B cell (primary cell): Measurements from ENCODE around the gene PSMD2. TPM values are rescaled to one million over a fixed set of nuclear protein-coding genes. Genes with fewer than 3 reads are reported as not detected.

ENCODE experiments used
- ATAC-seq: fragments of 200-7000 bp; cut with Tn5 transposase; one replicate; pipeline ENCODE4 v1.10.0; 2021; ENCODE audit warnings: low read depth, mild to moderate bottlenecking, moderate number of reproducible peaks, moderate library complexity
- CTCF ChIA-PET: fragments of 350-600 bp; sonication (Branson Sonifier 250); formaldehyde crosslinking; loops from one replicate; lab custom pipeline; 2021; ENCODE audit warnings: antibody characterized with exemption, inconsistent platforms; lab: Charles Lee
- POLR2A ChIA-PET: fragments of 350-600 bp; sonication (Branson Sonifier 250); formaldehyde crosslinking; loops from one replicate; lab custom pipeline; 2021; ENCODE audit warnings: antibody characterized with exemption; lab: Charles Lee
- DNase-seq: peaks from one replicate; pipeline ENCODE4 v3.0.0; 2013
- H2AFZ ChIP-seq: 2 replicates; pipeline ENCODE4 v1.6.1; 2012; ENCODE audit warnings: mild to moderate bottlenecking, low read depth, low read length; ENCODE audit not compliant: insufficient read depth, poor library complexity, severe bottlenecking
- H3K27ac ChIP-seq, 2 donors: 1 replicate in 1 of 2; 2 replicates in 1 of 2; pipeline ENCODE4 v1.5.1; 2012 to 2013; ENCODE audit warnings: low read length in 2 of 2, mild to moderate bottlenecking in 2 of 2, moderate library complexity in 1 of 2
- H3K27me3 ChIP-seq, 4 experiments: fragments of 200-600 bp in 1 of 4; sonication (generic) in 1 of 4; replicated peaks in 1 of 4; 1 replicate in 2 of 4; 2 replicates in 2 of 4; pipeline versions ENCODE4 v1.6.1 to v1.7.0; 2013 to 2016; ENCODE audit warnings: low read length in 3 of 4, mild to moderate bottlenecking in 2 of 4, mixed read lengths in 1 of 4, moderate library complexity in 1 of 4; ENCODE audit not compliant: insufficient read depth in 4 of 4, control insufficient read depth in 3 of 4; ENCODE audit errors: control extremely low read depth in 1 of 4
- H3K36me3 ChIP-seq, 2 experiments: replicated peaks in 1 of 2; 1 replicate in 1 of 2; 2 replicates in 1 of 2; pipeline versions ENCODE4 v1.6.1 to v1.7.1; 2013; ENCODE audit warnings: low read length in 1 of 2; ENCODE audit not compliant: insufficient read depth in 2 of 2, control insufficient read depth in 1 of 2; ENCODE audit errors: control extremely low read depth in 1 of 2, extremely low read depth in 1 of 2
- H3K4me1 ChIP-seq, 2 donors: fragments of 200-600 bp in 1 of 2; sonication (generic) in 1 of 2; 1 replicate in 1 of 2; 2 replicates in 1 of 2; pipeline versions ENCODE4 v1.5.1 to v1.6.1; 2013 to 2017; ENCODE audit warnings: low read length in 2 of 2; ENCODE audit not compliant: control insufficient read depth in 2 of 2, insufficient read depth in 2 of 2
- H3K4me2 ChIP-seq: replicated peaks from 2 replicates; pipeline ENCODE3; 2012; ENCODE audit warnings: mild to moderate bottlenecking, low read depth, low read length; ENCODE audit not compliant: poor library complexity, severe bottlenecking
- H3K4me3 ChIP-seq, 5 experiments: fragments of 200-600 bp in 1 of 5; sonication (generic) in 1 of 5; 1 replicate in 3 of 5; 2 replicates in 2 of 5; pipeline versions ENCODE4 v1.5.1 to v1.7.0; 2011 to 2016; ENCODE audit warnings: low read length in 4 of 5, mild to moderate bottlenecking in 4 of 5, low read depth in 2 of 5, control low read depth in 1 of 5, moderate library complexity in 1 of 5; ENCODE audit not compliant: insufficient read depth in 1 of 5; ENCODE audit errors: control extremely low read depth in 1 of 5, extremely low read depth in 1 of 5
- H3K79me2 ChIP-seq: fragments of 200-600 bp; sonication (generic); one replicate; pipeline ENCODE4 v1.6.0; 2016; ENCODE audit warnings: low read length; ENCODE audit not compliant: control insufficient read depth, insufficient read depth
- H3K9ac ChIP-seq: fragments of 200-600 bp; sonication (generic); 2 replicates; pipeline ENCODE4 v1.6.1; 2017; ENCODE audit warnings: mild to moderate bottlenecking, low read length, moderate library complexity
- H3K9me3 ChIP-seq, 3 donors: one replicate each; pipeline versions ENCODE4 v1.6.1 to v1.7.1; 2013; ENCODE audit warnings: low read length in 2 of 3; ENCODE audit not compliant: control insufficient read depth in 2 of 3, insufficient read depth in 1 of 3; ENCODE audit errors: control extremely low read depth in 1 of 3
- H4K20me1 ChIP-seq: 2 replicates; pipeline ENCODE4 v1.6.0; 2012; ENCODE audit warnings: mild to moderate bottlenecking, low read length; ENCODE audit not compliant: insufficient read depth, control insufficient read depth, poor library complexity, severe bottlenecking
- H3K27ac Mint-ChIP-seq: one replicate; pipeline ENCODE4 v1.8.0; 2021; ENCODE audit warnings: mixed read lengths
- H3K27me3 Mint-ChIP-seq: one replicate; pipeline ENCODE4 v1.8.0; 2021; ENCODE audit warnings: mixed read lengths
- H3K4me1 Mint-ChIP-seq: one replicate; pipeline ENCODE4 v1.8.0; 2021; ENCODE audit warnings: mixed read lengths
- H3K4me3 Mint-ChIP-seq: one replicate; pipeline ENCODE4 v1.8.0; 2021; ENCODE audit warnings: mixed read lengths
- H3K9me3 Mint-ChIP-seq: one replicate; pipeline ENCODE4 v1.8.0; 2022; ENCODE audit warnings: mixed read lengths; ENCODE audit not compliant: insufficient read depth
- CTCF ChIP-seq: fragments of 200-600 bp; IDR thresholded peaks from one replicate; pipeline ENCODE4 v1.8.0; 2022; ENCODE audit warnings: antibody characterized with exemption, mild to moderate bottlenecking
- EZH2 ChIP-seq: IDR thresholded peaks from 2 replicates; pipeline ENCODE4 v1.6.1; 2012; ENCODE audit warnings: borderline replicate concordance, low read depth, mild to moderate bottlenecking, moderate library complexity, low read length; ENCODE audit not compliant: insufficient read depth, poor library complexity, severe bottlenecking
- WGBS: methylation state at CpG from one replicate; pipeline ENCODE4 v1.1.5; 2013; ENCODE audit warnings: missing lambda C conversion rate; ENCODE audit not compliant: insufficient coverage; 5-methylcytosine and 5-hydroxymethylcytosine counted together
- intact Hi-C: fragments of 100-400 bp; cut with micrococcal nuclease; formaldehyde crosslinking; loops from one replicate; pipeline ENCODE4 v1.10.0; 2022
- polyA plus RNA-seq: library from polyadenylated mRNA; depleted of rRNA; stranded (reverse); fragments of >200 nt; gene quantifications from 2 replicates; pipeline ENCODE4 v1.2.3, GENCODE V29; 2012
- total RNA-seq, 2 donors: library from RNA; stranded (reverse); fragments of 120-200 nt in 1 of 2; gene quantifications; 1 replicate in 1 of 2; 2 replicates in 1 of 2; pipeline versions ENCODE4 v1.2.3 to v1.2.4, GENCODE V29; 2013 to 2022

PSMD2 gene
- total and polyA plus RNA-seq, 2 donors (not counting 1 experiment from before 2014, with no cell fraction given) = 79.4 to 140 TPM

- Mint-ChIP-seq H3K27ac (no peak overlapping the region), H3K9me3 (no peaks in the 10 kb centered on the region), H3K27me3 (no peaks in the 10 kb centered on the region), H3K4me3 (no peak overlapping the region), H3K4me1 (peaks cover 18% of the 10 kb centered on the region)
- ChIA-PET CTCF (no interaction called here), POLR2A (no interaction called here)
- no peak for TF ChIP-seq EZH2
- TF ChIP-seq CTCF = no peak
- Histone ChIP-seq H3K9me3 (no peaks in the 10 kb centered on the region), H3K27me3 (no peaks in the 10 kb centered on the region), H3K79me2 (peaks cover 9% of the 10 kb centered on the region), H3K4me1 (peaks cover 0 to 1% of the 10 kb centered on the region in 2 donors), H3K36me3 (peaks cover 6 to 78% of the 10 kb centered on the region in 2 experiments), H4K20me1 (peaks cover 67% of the 10 kb centered on the region), H3K9ac (no peak overlapping the region), H2AFZ (no peak overlapping the region), H3K27ac (no peak overlapping the region), H3K4me2 (no peak overlapping the region), H3K4me3 (no peak overlapping the region)
- 96% methylated on average over 3 of the region's 5 CpGs for WGBS
- ATAC-seq (no peak), DNase-seq (no peak)
- intact Hi-C loops = no loop called here
Measured at GRCh38 chr3:184321666-184322065, 22.6 kb downstream of the PSMD2 start.

- peaks cover 4% of the 10 kb centered on the region for H3K79me2 ChIP-seq
- no peak overlapping the region for H3K9ac ChIP-seq
- Mint-ChIP-seq H3K4me3 (no peak overlapping the region), H3K9me3 (no peaks in the 10 kb centered on the region), H3K27me3 (no peaks in the 10 kb centered on the region), H3K4me1 (peaks cover 5% of the 10 kb centered on the region), H3K27ac (no peak overlapping the region)
- H2AFZ ChIP-seq = no peak overlapping the region
- no peak for TF ChIP-seq CTCF
- TF ChIP-seq EZH2 = no peak
- ChIA-PET CTCF (no interaction called here), POLR2A (no interaction called here)
- H3K27ac ChIP-seq = no peak overlapping the region
- H4K20me1 ChIP-seq = peaks cover 54% of the 10 kb centered on the region
- no peak overlapping the region for H3K4me2 ChIP-seq
- intact Hi-C loops = no loop called here
- H3K9me3 ChIP-seq = no peaks in the 10 kb centered on the region
- no peak overlapping the region for H3K4me3 ChIP-seq
- H3K4me1 ChIP-seq = no peaks in the 10 kb centered on the region
- no peaks in the 10 kb centered on the region for H3K27me3 ChIP-seq
- 97% methylated on average over 13 of the region's 20 CpGs for WGBS
- peaks cover 6 to 88% of the 10 kb centered on the region in 2 experiments for H3K36me3 ChIP-seq
- ATAC-seq (no peak), DNase-seq (no peak)
Measured at GRCh38 chr3:184322731-184323487, 23.9 kb downstream of the PSMD2 start.
